GM12878 (cell line): ENCODE measurements around the gene PLA2G4C.

Source experiments
- CTCF ChIP-seq, 3 experiments: IDR thresholded peaks in 2 of 3; conservative IDR thresholded peaks in 1 of 3; 2 replicates each; pipeline ENCODE4 v1.5.1; 2011; ENCODE audit warnings: low read depth in 3 of 3, low read length in 3 of 3, mild to moderate bottlenecking in 3 of 3, control low read depth in 2 of 3, moderate library complexity in 2 of 3, inconsistent platforms in 1 of 3, mixed read lengths in 1 of 3; ENCODE audit not compliant: control insufficient read depth in 2 of 3, insufficient read depth in 1 of 3; ENCODE audit errors: extremely low read depth in 1 of 3
- MYB ChIP-seq: fragments of 150-350 bp; IDR thresholded peaks from 2 replicates; pipeline ENCODE4 v1.6.1; 2014; ENCODE audit warnings: mild to moderate bottlenecking, low read depth, low read length, borderline replicate concordance
- TAF1 ChIP-seq: IDR thresholded peaks from 2 replicates; pipeline ENCODE4 v1.6.1; 2011; ENCODE audit warnings: mild to moderate bottlenecking, low read depth, low read length, borderline replicate concordance

GRCh38 chr19:48108997-48109782, 1.4 kb downstream of the PLA2G4C start:
- TF ChIP-seq CTCF (IDR thresholded peaks at IDR 0.05 in 2 of 3, conservative IDR thresholded peaks at IDR 0.05 in 1 of 3; ENCODE audit: control insufficient read depth in 2 of 3, extremely low read depth in 1 of 3, insufficient read depth in 1 of 3, low read depth in 3 of 3, low read length in 3 of 3) = no peak
- TF ChIP-seq MYB = no peak
- TF ChIP-seq TAF1 = no peak
